ENCODE data around the gene BCAS1.

Gene BCAS1, protein sequence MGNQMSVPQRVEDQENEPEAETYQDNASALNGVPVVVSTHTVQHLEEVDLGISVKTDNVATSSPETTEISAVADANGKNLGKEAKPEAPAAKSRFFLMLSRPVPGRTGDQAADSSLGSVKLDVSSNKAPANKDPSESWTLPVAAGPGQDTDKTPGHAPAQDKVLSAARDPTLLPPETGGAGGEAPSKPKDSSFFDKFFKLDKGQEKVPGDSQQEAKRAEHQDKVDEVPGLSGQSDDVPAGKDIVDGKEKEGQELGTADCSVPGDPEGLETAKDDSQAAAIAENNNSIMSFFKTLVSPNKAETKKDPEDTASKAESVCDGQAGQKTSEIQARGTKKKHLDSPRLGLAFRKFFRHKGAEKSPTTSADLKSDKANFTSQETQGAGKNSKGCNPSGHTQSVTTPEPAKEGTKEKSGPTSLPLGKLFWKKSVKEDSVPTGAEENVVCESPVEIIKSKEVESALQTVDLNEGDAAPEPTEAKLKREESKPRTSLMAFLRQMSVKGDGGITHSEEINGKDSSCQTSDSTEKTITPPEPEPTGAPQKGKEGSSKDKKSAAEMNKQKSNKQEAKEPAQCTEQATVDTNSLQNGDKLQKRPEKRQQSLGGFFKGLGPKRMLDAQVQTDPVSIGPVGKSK

DNA sequence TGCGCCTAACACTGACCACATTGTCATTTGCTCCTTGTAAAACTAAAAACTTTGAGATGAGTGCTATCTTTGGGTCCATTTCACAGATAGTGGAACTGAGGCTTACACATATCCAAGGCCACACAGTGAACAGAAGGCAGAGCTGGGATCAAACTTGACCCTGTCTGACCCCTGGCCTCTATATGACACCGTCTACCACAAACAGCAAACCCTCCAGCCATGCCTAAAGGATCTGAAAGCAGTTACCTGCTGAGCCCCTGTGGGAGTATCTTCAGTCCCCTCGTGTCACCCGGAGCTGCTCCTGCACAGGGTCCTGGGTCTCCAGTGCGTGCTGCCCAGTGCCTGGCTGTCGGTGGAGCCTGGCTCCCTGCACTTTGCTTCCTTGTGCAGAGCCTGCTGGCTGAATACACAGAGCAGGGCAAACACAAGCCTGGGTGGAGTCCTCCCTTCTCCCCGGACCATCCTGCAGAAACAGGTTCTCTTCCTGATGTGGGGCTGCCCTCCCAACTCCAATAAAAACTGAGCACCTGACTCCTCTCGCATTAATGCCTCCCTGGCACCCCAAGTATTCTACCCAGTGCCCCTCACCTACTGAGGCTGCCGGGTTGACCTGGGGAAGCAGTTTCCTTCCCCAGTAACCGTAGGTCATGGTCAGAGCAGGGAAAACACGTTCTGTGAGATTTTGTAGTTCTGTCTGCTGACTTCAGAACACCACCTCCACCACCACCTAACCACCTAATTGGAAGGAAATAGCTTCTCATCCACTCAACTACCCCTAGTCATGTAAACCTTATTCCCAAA is at the start of gene BCAS1:
TSS of gene BCAS1 (minus strand) at position 408 of the 801 bp plus-strand sequence. CDS start 11,876 bp downstream, outside the sequence.
- ATAC-seq: no peak
- TF ChIP-seq ZNF565 (CRISPR knock-in tag; conservative IDR thresholded peaks at IDR 0.05; ENCODE audit: low read depth) (no peak), RARB (CRISPR knock-in tag; IDR thresholded peaks at IDR 0.05) (no peak), ZNF70 (CRISPR knock-in tag; IDR thresholded peaks at IDR 0.05) (no peak), SNAI2 (CRISPR knock-in tag; IDR thresholded peaks at IDR 0.05) (no peak), ZFP30 (CRISPR knock-in tag; IDR thresholded peaks at IDR 0.05) (no peak), OSR1 (CRISPR knock-in tag; IDR thresholded peaks at IDR 0.05) (no peak), ISL1 (CRISPR knock-in tag; IDR thresholded peaks at IDR 0.05) (no peak), ZNF8 (CRISPR knock-in tag; IDR thresholded peaks at IDR 0.05) (no peak), BACH2 (CRISPR knock-in tag; IDR thresholded peaks at IDR 0.05; ENCODE audit: borderline replicate concordance) (no peak), CSRNP3 (CRISPR knock-in tag; IDR thresholded peaks at IDR 0.05) (no peak), ZFP3 (CRISPR knock-in tag; IDR thresholded peaks at IDR 0.05) (no peak), PPARA (CRISPR knock-in tag; IDR thresholded peaks at IDR 0.05; ENCODE audit: borderline replicate concordance) (no peak), ARNTL (CRISPR knock-in tag; IDR thresholded peaks at IDR 0.05; ENCODE audit: borderline replicate concordance, low read depth) (no peak), ZC3H10 (CRISPR knock-in tag; IDR thresholded peaks at IDR 0.05) (no peak), CSDC2 (CRISPR knock-in tag; IDR thresholded peaks at IDR 0.05) (no peak), TCF4 (CRISPR knock-in tag; IDR thresholded peaks at IDR 0.05; ENCODE audit: borderline replicate concordance) (no peak)
- TF ChIP-seq, protein P1, sequence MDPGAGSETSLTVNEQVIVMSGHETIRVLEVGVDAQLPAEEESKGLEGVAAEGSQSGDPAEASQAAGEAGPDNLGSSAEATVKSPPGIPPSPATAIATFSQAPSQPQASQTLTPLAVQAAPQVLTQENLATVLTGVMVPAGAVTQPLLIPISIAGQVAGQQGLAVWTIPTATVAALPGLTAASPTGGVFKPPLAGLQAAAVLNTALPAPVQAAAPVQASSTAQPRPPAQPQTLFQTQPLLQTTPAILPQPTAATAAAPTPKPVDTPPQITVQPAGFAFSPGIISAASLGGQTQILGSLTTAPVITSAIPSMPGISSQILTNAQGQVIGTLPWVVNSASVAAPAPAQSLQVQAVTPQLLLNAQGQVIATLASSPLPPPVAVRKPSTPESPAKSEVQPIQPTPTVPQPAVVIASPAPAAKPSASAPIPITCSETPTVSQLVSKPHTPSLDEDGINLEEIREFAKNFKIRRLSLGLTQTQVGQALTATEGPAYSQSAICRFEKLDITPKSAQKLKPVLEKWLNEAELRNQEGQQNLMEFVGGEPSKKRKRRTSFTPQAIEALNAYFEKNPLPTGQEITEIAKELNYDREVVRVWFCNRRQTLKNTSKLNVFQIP (CRISPR knock-in tag; IDR thresholded peaks at IDR 0.05; ENCODE audit: borderline replicate concordance, low read depth): no peak
- TF ChIP-seq, protein P2, sequence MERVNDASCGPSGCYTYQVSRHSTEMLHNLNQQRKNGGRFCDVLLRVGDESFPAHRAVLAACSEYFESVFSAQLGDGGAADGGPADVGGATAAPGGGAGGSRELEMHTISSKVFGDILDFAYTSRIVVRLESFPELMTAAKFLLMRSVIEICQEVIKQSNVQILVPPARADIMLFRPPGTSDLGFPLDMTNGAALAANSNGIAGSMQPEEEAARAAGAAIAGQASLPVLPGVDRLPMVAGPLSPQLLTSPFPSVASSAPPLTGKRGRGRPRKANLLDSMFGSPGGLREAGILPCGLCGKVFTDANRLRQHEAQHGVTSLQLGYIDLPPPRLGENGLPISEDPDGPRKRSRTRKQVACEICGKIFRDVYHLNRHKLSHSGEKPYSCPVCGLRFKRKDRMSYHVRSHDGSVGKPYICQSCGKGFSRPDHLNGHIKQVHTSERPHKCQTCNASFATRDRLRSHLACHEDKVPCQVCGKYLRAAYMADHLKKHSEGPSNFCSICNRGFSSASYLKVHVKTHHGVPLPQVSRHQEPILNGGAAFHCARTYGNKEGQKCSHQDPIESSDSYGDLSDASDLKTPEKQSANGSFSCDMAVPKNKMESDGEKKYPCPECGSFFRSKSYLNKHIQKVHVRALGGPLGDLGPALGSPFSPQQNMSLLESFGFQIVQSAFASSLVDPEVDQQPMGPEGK (CRISPR knock-in tag; IDR thresholded peaks at IDR 0.05; ENCODE audit: borderline replicate concordance): no peak

DNA sequence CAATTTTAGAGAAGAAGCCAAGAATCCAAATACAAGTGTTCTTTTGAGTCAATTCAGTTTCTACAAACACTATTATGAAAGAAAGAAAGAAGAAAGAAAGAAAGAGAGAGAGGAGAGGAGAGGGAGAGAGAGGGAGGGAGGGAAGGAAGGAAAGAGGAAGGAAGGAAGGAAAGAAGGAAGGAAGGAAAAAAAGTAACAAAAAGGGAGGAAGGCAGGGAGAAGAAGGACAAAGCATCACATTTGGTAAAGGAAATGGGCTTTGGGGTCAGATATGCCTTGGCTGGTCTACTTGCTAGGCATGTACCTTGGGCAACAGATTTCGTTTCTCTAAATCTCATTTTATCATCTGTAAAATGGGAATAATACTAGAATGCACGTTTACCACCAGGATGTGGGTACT is 49.4 kb upstream of the BCAS1 start:
- TF ChIP-seq ISL1 (CRISPR knock-in tag; IDR thresholded peaks at IDR 0.05) (no peak), TCF4 (CRISPR knock-in tag; IDR thresholded peaks at IDR 0.05; ENCODE audit: borderline replicate concordance) (no peak)
- no peak for ATAC-seq

GRCh38 chr20:54118220-54119001 is 48.0 kb upstream of the BCAS1 start:
- no peak for ATAC-seq
- TF ChIP-seq, protein P1 (CRISPR knock-in tag; IDR thresholded peaks at IDR 0.05; ENCODE audit: borderline replicate concordance, low read depth): no peak
- TF ChIP-seq ZC3H10 (CRISPR knock-in tag; IDR thresholded peaks at IDR 0.05) (no peak), ZNF8 (CRISPR knock-in tag; IDR thresholded peaks at IDR 0.05) (no peak), TCF4 (CRISPR knock-in tag; IDR thresholded peaks at IDR 0.05; ENCODE audit: borderline replicate concordance) (no peak), PPARA (CRISPR knock-in tag; IDR thresholded peaks at IDR 0.05; ENCODE audit: borderline replicate concordance) (no peak), OSR1 (CRISPR knock-in tag; IDR thresholded peaks at IDR 0.05) (no peak), BACH2 (CRISPR knock-in tag; IDR thresholded peaks at IDR 0.05; ENCODE audit: borderline replicate concordance) (no peak), TSHZ2 (CRISPR knock-in tag; IDR thresholded peaks at IDR 0.05) (no peak), TOX (CRISPR knock-in tag; IDR thresholded peaks at IDR 0.05; ENCODE audit: borderline replicate concordance) (no peak), RARB (CRISPR knock-in tag; IDR thresholded peaks at IDR 0.05) (no peak), CSDC2 (CRISPR knock-in tag; IDR thresholded peaks at IDR 0.05) (no peak), SNAI2 (CRISPR knock-in tag; IDR thresholded peaks at IDR 0.05) (no peak), ZNF70 (CRISPR knock-in tag; IDR thresholded peaks at IDR 0.05) (no peak)
- TF ChIP-seq, protein P2 (CRISPR knock-in tag; IDR thresholded peaks at IDR 0.05; ENCODE audit: borderline replicate concordance): no peak
